ENCODE measurements around the gene PROZ. TPM values are rescaled to one million over a fixed set of nuclear protein-coding genes. Genes with fewer than 3 reads are reported as not detected.

PROZ gene
- polyA plus RNA-seq, 2 of the 4 experiments (the other 2 are of a cell fraction): not detected

- Histone ChIP-seq H3K4me2 (no peak overlapping the region), H3K27ac (no peak overlapping the region), H3K9me3 (no peaks in the 10 kb centered on the region), H3K4me1 (no peaks in the 10 kb centered on the region), H3K4me3 (no peak overlapping the region)
- DNase-seq (ENCODE audit: low read depth in 1 of 2, low spot score in 1 of 2) (no peak), FAIRE-seq (no peak), ATAC-seq (no peak)
- TF ChIP-seq FOXS1 (CRISPR knock-in tag; IDR thresholded peaks at IDR 0.05) (no peak), CBX2 (IDR thresholded peaks at IDR 0.05; ENCODE audit: borderline replicate concordance, low read depth) (no peak), CBX8 (IDR thresholded peaks at IDR 0.05) (no peak), CHD4 (IDR thresholded peaks at IDR 0.05; ENCODE audit: borderline replicate concordance) (no peak), BHLHE40 (IDR thresholded peaks at IDR 0.05; ENCODE audit: low read depth, low read length) (no peak), ZSCAN20 (CRISPR knock-in tag; IDR thresholded peaks at IDR 0.05) (no peak)
- WGBS (ENCODE audit: missing lambda C conversion rate): 54% methylated on average over 7 of the region's 21 CpGs
- POLR2A ChIA-PET: interaction anchor here (0.5 kb wide), 1 partner anchor 154 kb away, joined by 3 read pairs; no protein-coding TSS in a partner anchor
- CTCF ChIA-PET: interaction anchor here (2.0 kb wide), 1 partner anchor 8 kb away, joined by 5 read pairs; no protein-coding TSS in a partner anchor
Observed at GRCh38 chr13:113115363-113116205, 42.9 kb upstream of the PROZ start.

- DNase-seq (ENCODE audit: low read depth in 1 of 2, low spot score in 1 of 2): no peak
- ChIA-PET POLR2A (no interaction called here), CTCF (no interaction called here)
- H3K27ac ChIP-seq: no peak overlapping the region
- TF ChIP-seq CHD4 (IDR thresholded peaks at IDR 0.05; ENCODE audit: borderline replicate concordance) (no peak), ELK1 (IDR thresholded peaks at IDR 0.05; ENCODE audit: low read depth, low read length) (no peak), KDM5A (IDR thresholded peaks at IDR 0.05) (no peak), JUN (IDR thresholded peaks at IDR 0.05) (no peak), HDAC2 (IDR thresholded peaks at IDR 0.05) (no peak)
- ATAC-seq: no peak
- H3K4me3 ChIP-seq: no peak overlapping the region
- H3K9me3 ChIP-seq: no peaks in the 10 kb centered on the region
- 64% methylated on average over 10 of the region's 10 CpGs for WGBS (ENCODE audit: missing lambda C conversion rate)
- FAIRE-seq: no peak
- H3K4me2 ChIP-seq: no peak overlapping the region
- H3K4me1 ChIP-seq: no peaks in the 10 kb centered on the region
Observed at GRCh38 chr13:113116206-113116800, 42.1 kb upstream of the PROZ start.

GRCh38 chr13:113116871-113117271, 41.6 kb upstream of the PROZ start:
- ATAC-seq (no peak), DNase-seq (ENCODE audit: low read depth in 1 of 2, low spot score in 1 of 2) (no peak), FAIRE-seq (no peak)
- ChIA-PET POLR2A (no interaction called here), CTCF (no interaction called here)
- no peak for TF ChIP-seq MAX (IDR thresholded peaks at IDR 0.05)
- no peak for TF ChIP-seq FOXS1 (CRISPR knock-in tag; IDR thresholded peaks at IDR 0.05)
- TF ChIP-seq SREBF2 (IDR thresholded peaks at IDR 0.05): no peak
- no peak for TF ChIP-seq EHMT2 (IDR thresholded peaks at IDR 0.05; ENCODE audit: low read depth)
- no peak for TF ChIP-seq JUN (IDR thresholded peaks at IDR 0.05)
- no peak for TF ChIP-seq KDM5A (IDR thresholded peaks at IDR 0.05)
- no peak for TF ChIP-seq CHD2 (IDR thresholded peaks at IDR 0.05; ENCODE audit: low read length, partially characterized antibody)
- no peak for TF ChIP-seq HMGXB4 (CRISPR knock-in tag; IDR thresholded peaks at IDR 0.05; ENCODE audit: borderline replicate concordance)
- no peak for TF ChIP-seq USF2 (IDR thresholded peaks at IDR 0.05)
- TF ChIP-seq CEBPB (IDR thresholded peaks at IDR 0.05): no peak
- no peak for TF ChIP-seq E2F6 (IDR thresholded peaks at IDR 0.05; ENCODE audit: borderline replicate concordance, low read depth)
- Histone ChIP-seq H3K4me2 (no peak overlapping the region), H3K4me1 (no peaks in the 10 kb centered on the region), H3K27ac (no peak overlapping the region), H3K4me3 (no peak overlapping the region), H3K9me3 (no peaks in the 10 kb centered on the region)
- 58% methylated on average over 9 of the region's 10 CpGs for WGBS (ENCODE audit: missing lambda C conversion rate)
